GM13977 (cell line): Measurements from ENCODE around the gene MLLT10.

Experiments used
- DNase-seq: peaks from one replicate; pipeline ENCODE4 v3.0.0; 2012; ENCODE audit warnings: low spot score
- in situ Hi-C: fragments of 300-500 bp; cut with MboI; formaldehyde crosslinking; loops from one replicate; pipeline ENCODE4 v1.12.0; 2022; ENCODE audit warnings: low sequenced_read_pairs, low pct_unique_long_range_greater_than_20kb, mixed read lengths, inconsistent platforms; ENCODE audit not compliant: unreplicated experiment
- TF ChIP-seq, protein P1 (sequence below): IDR thresholded peaks from 2 replicates; pipeline ENCODE4 v1.5.1; 2012; ENCODE audit warnings: mild to moderate bottlenecking, control low read depth; ENCODE audit not compliant: insufficient read depth; ENCODE audit errors: extremely low read depth, missing control alignments

The MLLT10 gene

DNA sequence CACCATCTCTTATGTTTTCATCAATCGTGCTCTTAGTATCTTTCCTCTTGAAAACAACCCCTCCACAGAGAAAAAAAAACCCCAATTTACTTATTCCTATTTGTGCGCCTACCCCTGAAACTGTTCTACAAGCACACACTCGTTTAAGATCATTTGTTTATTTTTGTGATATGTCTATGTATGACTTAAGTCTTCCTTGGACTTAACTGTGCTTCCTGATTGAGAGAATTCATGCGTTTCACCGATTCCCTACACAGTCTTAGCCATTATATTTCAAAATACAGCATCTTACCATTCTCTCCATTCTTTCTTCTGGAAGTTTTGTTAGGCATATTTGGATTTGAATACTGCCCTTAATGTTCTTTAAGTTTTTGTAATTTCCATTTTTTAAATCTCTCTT, 159.4 kb downstream of the MLLT10 start:
- DNase-seq = no peak
- TF ChIP-seq, protein P1, sequence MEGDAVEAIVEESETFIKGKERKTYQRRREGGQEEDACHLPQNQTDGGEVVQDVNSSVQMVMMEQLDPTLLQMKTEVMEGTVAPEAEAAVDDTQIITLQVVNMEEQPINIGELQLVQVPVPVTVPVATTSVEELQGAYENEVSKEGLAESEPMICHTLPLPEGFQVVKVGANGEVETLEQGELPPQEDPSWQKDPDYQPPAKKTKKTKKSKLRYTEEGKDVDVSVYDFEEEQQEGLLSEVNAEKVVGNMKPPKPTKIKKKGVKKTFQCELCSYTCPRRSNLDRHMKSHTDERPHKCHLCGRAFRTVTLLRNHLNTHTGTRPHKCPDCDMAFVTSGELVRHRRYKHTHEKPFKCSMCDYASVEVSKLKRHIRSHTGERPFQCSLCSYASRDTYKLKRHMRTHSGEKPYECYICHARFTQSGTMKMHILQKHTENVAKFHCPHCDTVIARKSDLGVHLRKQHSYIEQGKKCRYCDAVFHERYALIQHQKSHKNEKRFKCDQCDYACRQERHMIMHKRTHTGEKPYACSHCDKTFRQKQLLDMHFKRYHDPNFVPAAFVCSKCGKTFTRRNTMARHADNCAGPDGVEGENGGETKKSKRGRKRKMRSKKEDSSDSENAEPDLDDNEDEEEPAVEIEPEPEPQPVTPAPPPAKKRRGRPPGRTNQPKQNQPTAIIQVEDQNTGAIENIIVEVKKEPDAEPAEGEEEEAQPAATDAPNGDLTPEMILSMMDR = no peak
- in situ Hi-C loops = no loop called here

DNA sequence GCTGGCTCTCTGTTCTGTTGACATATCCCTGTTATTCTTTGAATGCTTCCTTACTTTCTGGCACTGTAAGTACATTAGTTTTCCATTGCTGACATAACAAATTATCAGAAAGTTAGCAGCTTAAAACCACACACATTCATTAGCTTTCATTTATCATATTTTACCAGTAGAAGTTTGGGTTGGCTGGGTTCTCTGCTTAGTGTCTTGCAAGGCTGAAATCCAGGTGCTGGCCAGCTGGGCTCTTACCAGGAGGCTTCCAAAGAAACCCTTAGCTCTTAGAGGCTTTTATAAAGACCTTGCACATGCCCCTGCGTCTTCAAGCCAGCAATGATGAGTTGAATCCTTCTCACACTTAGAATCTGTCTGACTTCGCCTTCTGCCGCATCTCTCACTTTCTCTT, 160.6 kb downstream of the MLLT10 start:
- TF ChIP-seq, protein P1 = no peak
- in situ Hi-C loops = no loop called here
- no peak for DNase-seq

- in situ Hi-C loops = no loop called here
- TF ChIP-seq, protein P1 = no peak
These were observed 162.3 kb downstream of the MLLT10 start for GRCh38 chr10:21696302-21696701.

DNA sequence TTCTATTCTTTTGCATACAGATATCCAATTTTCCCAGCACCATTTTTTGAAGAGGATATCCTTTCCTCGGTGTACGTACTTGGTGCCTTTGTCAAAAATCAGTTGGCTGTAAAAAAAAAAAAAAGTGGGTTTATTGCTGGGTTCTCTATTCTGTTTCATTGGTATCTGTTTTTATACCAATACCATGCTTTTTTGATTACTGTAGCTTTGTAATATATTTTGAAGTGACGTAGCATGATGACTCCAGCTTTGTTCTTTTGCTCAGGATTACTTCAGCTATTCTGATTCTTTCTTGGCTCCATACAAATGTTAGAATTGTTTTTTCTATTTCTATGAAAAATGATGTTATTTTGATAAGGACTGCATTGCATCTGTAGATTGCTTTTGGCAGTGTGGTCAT, 165.5 kb downstream of the MLLT10 start:
- DNase-seq = no peak
- in situ Hi-C loops = no loop called here
- TF ChIP-seq, protein P1 = no peak

More at GRCh38 chr10:21696302-21696701, 162.3 kb downstream of the MLLT10 start:
- no peak for DNase-seq

- no peak for DNase-seq
- TF ChIP-seq, protein P1 = no peak
- in situ Hi-C loops = loop anchor here (25.0 kb wide), 1 partner anchor 413 kb away; no protein-coding TSS in a partner anchor
These were observed 166.4 kb downstream of the MLLT10 start for GRCh38 chr10:21700474-21700873.

- in situ Hi-C loops = loop anchor here (25.0 kb wide), 1 partner anchor 415 kb away; no protein-coding TSS in a partner anchor
- TF ChIP-seq, protein P1 = no peak
- DNase-seq = peak; percentile 43
These were observed 168.6 kb downstream of the MLLT10 start for GRCh38 chr10:21702633-21703111.
